ENCODE results near the gene PRKAG2.

Gene PRKAG2

GRCh38 chr7:151684408-151685175, 192.3 kb downstream of the PRKAG2 start:
- no peak for DNase-seq

- no peak for DNase-seq
Measured at GRCh38 chr7:151683615-151684407, 193.1 kb downstream of the PRKAG2 start.

GRCh38 chr7:151682831-151683614, 193.9 kb downstream of the PRKAG2 start:
- DNase-seq, result no peak

- no peak for DNase-seq
Measured at GRCh38 chr7:151681726-151682125, 195.2 kb downstream of the PRKAG2 start.

GRCh38 chr7:151680810-151681209, 196.1 kb downstream of the PRKAG2 start:
- DNase-seq, result no peak

- DNase-seq, result no peak
Measured at GRCh38 chr7:151679881-151680612, 196.9 kb downstream of the PRKAG2 start.

GRCh38 chr7:151679071-151679708, 197.7 kb downstream of the PRKAG2 start:
- DNase-seq, result no peak

- DNase-seq, result no peak
Measured at GRCh38 chr7:151678227-151678604, 198.7 kb downstream of the PRKAG2 start.

- no peak for DNase-seq
Measured at GRCh38 chr7:151677581-151678226, 199.2 kb downstream of the PRKAG2 start.

- DNase-seq, result no peak
Measured at GRCh38 chr7:151676759-151677158, 200.2 kb downstream of the PRKAG2 start.

GRCh38 chr7:151675196-151675920, 201.6 kb downstream of the PRKAG2 start:
- DNase-seq, result no peak

- DNase-seq, result no peak
Measured at GRCh38 chr7:151674161-151674920, 202.6 kb downstream of the PRKAG2 start.

GRCh38 chr7:151673216-151673615, 203.7 kb downstream of the PRKAG2 start:
- DNase-seq, result no peak

- no peak for DNase-seq
Measured at GRCh38 chr7:151672716-151673115, 204.2 kb downstream of the PRKAG2 start.

GRCh38 chr7:151671514-151671913, 205.4 kb downstream of the PRKAG2 start:
- no peak for DNase-seq

GRCh38 chr7:151669762-151670161, 207.2 kb downstream of the PRKAG2 start:
- DNase-seq, result no peak

GRCh38 chr7:151666886-151667285, 210.0 kb downstream of the PRKAG2 start:
- DNase-seq, result no peak

GRCh38 chr7:151665368-151665767, 211.5 kb downstream of the PRKAG2 start:
- no peak for DNase-seq

- no peak for DNase-seq
Measured at GRCh38 chr7:151664268-151664667, 212.6 kb downstream of the PRKAG2 start.
